Activated CD8-positive, alpha-beta memory T cell treated with anti-CD3 and anti-CD28 coated beads for 4 hours (primary cell): ENCODE measurements around the gene ZACN.

Experiments used
- DNase-seq, 2 donors: peaks; one replicate each; pipeline ENCODE4 v3.0.0-alpha.2; 2020; ENCODE audit warnings: low read depth in 2 of 2

The ZACN gene

DNA sequence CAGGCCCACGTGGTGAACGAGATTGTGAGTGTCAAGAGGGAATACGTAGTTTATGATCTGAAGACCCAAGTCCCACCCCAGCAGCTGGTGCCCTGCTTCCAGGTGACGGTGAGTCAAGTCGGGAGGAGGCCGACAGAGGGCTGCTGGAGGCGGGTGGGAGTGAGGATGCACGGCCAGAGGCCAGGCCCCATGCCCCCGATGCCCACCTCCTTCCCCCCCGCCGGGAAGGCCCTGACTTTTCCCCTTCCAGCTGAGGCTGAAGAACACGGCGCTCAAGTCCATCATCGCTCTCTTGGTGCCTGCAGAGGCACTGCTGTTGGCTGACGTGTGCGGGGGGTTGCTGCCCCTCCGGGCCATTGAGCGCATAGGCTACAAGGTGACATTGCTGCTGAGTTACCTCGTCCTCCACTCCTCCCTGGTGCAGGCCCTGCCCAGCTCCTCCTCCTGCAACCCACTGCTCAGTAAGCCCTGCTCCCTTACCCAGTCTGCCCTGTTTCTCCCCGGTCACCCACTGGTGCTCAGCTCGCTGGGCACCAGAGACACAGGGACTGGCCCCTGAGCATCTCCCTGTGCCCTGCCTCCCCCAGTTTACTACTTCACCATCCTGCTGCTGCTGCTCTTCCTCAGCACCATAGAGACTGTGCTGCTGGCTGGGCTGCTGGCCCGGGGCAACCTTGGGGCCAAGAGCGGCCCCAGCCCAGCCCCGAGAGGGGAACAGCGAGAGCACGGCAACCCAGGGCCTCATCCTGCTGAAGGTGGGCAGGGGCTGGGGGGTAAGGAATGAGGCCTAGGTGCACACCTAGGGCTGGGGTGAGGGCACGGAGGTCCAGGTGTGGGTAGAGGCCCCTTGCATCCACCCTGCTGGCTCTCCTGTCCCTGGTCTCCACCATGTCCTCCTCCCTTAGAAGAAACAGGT is 2.6 kb downstream of the ZACN start:
- no peak for DNase-seq

DNA sequence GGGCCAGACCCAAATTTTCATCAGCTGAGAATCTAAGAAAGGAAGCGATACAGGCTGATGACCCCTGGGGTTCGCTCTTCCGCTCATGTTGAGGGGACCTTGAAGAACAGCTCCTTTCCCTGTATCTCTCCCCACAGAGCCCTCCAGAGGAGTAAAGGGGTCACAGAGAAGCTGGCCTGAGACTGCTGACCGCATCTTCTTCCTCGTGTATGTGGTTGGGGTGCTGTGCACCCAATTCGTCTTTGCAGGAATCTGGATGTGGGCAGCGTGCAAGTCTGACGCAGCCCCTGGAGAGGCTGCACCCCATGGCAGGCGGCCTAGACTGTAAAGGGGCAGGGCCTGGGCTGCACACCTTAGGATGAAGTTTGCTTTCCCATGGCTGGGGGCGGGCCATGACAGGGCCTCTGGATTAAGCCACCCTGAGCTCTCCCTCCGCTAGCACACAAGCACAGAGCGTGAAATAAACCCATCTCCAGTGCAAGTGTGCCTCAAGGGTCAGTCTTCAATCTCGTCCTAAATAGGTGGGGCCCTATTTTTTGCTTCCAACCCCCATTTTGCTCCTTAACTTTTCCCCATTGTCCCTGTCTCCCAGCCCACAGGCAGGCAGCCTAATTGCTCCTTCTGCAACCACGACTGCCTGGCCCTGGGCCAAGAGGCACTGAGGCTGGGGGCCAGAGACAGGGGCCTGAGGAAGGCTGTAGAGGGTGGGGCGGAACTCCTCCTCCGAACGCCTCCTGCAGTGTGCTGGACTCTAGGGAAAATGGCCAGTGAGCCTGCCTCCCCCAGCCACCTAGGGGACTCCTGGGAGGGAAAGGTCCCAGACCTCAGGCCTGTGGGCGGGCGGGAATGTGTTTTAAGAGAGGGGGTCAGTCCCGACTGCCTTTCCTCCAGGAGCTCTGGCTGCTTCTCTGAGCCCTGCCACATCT is 3.6 kb downstream of the ZACN start:
- no peak for DNase-seq

DNA sequence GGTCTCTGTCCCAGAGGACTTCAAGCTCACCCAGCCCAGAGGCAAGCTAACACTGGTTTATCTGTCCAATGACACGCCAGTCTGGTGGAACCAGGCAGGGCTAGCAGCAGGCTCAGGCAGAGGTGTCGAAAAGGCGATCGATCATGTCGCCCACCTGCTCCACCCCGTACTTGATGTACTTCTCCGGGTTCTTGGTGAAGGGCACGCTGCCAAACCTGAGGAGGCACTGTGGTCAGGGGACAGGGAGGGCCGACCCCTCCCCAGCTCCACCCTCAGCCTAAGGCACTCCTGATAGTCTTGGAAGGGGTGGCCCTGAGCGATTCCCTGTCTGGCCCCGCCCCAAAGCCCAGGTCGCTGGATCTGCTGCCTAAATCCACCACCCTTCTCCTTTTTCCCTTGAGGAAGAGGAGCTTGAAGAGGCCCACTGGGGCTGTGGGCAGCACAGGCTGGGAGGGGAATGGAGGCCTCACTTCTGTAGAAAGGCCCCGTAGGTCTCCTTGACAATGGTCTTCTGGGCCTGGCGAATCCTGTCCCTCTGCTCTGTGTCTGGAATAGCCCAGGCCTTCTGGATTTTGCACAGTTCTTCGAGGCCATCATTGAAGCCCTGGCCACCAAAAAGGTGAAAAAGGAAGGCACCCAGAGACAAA is 4.7 kb downstream of the ZACN start:
- DNase-seq: no peak

DNA sequence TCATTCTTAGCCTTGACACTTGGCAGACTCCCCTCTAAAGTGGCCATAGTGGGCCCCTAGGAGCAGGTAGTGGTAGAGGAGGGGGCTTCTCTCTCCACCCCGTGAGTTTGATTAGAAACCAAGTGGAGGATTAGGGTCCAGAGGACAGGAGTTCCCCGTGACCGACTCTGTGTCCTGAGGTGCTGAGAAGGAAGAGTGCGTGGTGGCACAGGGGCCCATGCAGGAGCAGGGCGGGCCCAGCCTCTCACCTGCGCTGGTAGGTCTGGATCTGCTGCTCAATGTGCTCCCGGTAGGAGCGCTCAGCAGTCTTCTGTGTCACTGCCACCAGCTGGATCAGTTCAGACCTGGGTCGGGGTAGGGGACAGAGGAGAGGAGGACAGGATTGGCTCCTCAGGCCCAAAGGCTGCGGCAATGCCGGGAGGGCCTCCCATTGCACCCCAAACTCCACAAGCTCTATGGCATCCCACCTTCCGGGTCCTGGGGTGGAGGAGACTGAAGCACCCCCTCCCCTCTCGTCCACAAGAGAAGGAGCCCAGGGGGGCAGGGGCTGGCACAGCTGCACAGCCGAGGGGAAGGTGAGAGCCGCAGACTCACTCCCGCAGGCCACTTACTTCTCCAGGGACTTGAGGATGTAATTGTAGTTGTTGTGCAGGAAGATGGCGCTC is 6.2 kb downstream of the ZACN start:
- no peak for DNase-seq

DNA sequence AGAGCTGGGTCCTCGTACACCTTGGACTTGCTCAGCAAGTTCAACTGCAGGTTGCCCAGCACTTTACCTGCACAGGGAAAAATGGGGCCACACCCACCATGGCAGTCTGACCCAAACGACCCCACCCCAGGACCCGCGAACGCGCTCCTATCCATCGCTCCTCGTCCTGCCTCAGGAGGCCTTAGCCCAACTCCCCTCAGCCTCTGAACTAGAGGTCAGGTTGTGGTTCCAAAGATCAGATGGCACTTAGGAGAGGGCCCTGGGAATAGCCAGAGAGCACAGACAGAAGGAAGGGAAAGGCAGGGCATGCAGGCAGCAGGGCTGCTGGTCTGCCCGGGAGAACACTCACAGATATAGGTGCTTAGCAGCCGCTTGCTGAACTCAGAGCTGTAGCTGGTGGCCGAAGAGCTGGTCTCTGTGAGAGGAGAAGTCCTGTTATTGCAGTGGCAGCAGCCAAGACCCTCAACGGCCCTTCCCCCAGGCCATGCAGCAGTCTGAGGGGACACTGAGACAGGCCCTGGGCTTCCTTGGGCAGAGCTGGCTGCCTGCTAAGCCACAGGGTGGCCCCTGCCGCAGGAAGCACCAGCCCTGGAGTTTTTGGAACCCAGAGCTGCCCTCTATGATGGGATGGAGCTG is 6.9 kb downstream of the ZACN start:
- DNase-seq: no peak

DNA sequence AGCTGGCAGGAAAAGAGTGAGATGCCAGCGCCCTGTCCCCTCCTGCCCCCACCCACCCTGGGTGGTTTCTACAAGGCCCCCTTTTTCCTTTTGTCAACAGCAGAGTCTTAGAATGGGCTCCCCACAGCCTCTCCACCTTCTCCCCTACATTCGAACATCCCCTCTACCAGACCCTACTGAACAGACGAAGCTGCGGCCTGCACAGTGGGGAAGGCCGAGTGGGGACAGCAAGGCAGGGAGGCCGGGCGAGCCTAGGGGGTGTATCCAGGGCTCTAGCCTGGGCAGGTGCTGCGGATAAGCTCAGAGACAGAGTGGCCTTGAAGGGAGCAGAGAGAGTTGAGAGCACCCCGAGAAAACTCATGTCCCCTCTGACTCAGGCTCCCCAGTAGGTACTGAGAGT is 7.4 kb downstream of the ZACN start:
- no peak for DNase-seq

DNA sequence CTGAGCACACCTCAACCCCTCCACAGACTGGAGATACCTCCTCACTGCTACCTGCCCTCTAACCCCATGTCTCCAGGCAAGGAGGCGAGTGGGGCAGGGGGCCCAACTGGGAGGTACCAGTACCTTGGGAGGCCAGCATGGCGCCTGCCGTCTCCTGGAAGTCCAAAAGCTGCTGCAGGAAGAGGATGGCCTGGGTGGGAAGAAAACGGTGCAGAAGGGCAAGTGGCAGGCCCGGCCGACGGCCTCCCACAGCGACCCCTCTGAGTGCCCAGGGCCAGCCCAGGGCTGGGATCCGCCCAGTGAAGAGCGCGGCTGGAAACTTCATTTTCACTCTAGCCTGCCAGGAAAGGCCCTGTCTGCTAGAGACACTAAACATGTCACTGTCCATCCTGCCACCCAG is 8.5 kb downstream of the ZACN start:
- no peak for DNase-seq

DNA sequence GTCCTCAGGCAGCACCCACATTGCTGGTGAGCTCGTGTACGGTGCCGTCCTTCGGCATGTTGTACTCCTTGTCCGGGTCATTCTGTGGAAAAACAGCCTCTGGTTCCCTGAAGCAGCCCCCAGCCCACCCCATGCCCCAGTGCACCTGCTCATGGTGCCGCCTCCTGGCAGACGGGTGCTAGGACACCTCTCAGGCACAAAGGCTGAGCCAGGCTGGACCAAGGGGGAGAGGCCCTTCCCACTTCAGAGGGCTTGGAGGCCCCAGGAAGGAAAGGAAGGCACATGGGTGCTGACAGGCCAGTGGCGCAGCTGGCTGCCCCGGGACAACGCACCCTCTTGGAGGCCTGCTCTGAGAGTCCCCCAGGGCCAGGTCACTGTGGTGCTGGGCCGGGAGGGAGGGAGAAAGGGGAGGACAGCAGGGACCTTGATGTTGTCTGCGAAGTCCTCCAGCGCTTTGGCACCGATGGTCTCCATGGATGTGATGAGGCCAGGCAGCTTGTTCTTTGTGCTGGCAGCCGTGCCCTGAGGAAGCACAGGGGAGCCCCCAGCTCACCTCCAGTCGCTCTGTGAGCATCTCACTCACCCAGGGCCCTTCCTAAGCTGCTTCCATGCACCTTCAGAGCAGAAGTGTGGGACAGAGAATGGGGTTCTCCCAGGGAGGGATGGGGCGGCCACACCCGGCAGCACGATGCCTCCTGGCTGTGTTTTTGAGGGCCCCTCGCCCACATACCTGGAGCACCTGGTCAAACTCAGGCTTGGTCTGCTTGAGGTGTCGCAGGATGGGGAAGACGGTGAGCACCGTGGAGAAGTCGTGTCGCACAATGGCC is 9.3 kb downstream of the ZACN start:
- no peak for DNase-seq

DNA sequence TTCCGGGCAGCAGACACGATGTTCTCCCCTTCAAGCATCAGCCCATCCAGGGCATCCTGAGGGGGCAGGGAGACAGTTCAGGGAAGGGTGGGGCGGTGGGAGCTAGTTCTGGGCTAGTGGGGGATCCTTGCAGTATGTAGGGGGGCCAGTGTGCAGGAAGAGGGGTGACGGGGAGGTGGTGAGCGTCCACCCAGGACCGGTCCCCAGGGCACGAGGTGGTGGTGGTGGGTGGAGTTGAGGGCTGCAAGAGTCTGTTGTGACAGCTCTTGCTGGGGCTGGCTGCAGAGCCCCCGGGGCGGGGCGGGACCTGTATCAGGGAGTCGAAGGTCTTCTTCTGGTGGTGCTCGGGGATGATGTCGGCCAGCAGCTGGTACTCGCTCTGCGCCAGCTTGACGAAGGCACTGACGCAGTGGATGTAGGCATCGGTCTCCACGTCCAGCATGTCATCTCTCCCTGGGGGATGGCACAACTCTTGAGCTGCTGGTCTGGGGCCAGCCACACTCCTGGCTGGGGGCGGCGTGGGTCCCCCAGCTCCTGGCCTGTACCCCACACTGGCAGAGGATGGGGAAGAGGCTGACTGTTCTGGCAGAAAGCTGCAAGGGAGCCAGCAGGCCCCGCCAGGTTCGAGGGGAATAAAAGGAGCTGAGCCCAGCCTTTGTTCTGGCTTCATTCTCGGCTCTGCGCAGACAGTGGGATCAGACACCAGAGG is 10.0 kb downstream of the ZACN start:
- DNase-seq: no peak

DNA sequence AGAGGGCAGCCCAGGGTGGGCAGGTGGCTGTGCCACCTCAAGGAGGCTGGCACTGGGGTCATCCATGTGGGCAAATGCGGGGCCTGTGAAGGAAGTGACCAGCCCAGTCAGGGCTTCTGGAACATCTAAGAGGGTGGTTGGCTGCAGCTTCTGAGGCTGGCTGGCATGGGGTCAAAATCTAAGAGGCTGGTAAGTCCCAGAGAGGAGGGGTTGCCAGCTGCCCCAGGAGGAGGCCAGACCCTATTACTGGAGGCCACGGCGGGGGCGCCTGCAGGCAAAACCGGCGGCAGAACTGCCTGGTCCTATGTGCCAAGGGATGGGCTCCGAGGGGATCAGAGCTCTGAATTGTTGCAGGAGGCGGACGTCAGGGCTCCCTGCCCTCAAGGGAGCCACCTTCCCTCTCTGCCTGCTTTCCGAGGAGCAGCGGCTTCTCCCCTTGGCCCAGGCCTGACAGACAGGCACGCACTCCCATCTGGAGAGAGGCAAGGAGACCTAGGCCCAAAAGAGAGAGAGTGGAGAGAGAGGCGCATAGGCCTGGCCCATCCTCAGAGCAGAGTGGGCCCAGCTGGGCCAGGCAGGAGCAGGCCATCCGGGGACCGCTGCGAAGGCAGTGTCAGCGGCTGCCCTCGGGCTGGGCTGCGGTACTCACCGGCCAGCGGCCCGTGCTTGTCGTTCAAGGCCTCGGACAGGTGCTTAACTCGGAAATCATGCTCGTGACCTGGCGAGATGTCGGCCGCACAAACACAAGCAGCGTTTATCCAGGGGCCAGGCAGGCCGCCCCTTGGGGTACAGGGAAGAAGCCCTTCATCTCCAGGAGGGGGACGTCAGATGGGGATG is 10.9 kb downstream of the ZACN start:
- DNase-seq: no peak

DNA sequence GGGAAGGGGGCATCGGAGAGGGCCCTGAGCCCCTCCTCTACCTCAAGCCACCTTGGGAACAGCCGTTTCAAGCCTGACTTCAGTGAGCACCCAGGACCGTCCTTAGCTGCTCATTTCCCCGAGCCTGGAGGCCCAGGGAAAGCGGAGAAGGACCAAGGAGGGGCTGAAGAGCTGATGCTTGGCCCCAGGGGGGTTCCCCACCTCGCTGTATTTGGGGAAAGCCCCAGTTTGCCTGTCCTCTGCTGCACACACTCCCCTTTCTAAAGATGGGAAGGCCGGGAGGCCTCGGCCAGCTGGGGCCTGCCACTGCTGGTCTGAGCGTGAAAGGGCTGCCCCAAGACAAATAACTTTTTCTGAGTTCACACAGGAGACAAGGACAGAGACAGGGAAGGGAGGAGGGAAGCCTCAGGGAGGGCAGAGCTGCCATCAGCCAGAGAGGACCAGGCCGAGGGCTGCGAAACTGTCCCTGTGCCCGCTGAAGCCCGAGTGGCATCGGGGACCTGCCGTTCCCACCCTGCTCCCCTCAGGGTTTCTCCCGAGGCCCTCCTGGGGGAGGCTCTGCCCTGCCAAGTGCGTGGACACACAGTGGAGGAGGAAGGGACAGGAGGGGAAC is 11.6 kb downstream of the ZACN start:
- DNase-seq: no peak

DNA sequence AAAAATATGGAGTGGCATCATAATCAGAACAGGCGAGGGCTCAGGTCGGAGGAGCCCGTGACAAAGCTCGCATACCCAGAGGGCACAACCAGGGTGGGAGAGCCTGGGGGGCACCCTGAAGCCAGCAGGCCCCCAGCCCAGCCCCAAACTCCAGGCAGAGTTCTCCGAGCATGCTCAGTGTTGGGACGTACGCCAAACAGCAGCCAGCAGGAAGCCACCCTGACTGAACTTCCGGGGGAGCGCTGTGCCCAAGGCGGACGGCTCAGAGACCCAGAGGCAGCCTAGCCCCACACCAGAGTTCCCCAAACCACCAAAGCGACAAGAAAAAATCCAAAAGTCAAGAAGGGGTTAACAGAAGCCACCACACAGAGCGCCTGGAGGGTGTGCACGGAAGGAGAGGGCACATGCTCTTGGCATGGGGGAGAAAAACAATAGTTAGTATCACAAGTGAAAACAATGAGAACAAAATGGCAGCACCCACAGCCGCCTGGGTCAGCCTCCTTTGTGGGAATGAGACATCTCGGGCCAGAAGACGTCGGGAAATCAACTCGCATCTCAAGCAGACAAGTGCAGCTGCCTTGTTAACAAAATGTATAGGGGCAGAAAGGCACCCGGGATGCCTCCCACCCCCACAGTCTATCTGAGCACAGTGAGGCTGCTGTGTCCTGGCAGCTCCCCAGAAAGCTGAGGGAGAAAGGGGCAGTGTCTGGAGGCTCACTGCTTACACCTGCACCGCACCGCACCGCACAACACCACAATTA is 12.7 kb downstream of the ZACN start:
- DNase-seq: no peak

DNA sequence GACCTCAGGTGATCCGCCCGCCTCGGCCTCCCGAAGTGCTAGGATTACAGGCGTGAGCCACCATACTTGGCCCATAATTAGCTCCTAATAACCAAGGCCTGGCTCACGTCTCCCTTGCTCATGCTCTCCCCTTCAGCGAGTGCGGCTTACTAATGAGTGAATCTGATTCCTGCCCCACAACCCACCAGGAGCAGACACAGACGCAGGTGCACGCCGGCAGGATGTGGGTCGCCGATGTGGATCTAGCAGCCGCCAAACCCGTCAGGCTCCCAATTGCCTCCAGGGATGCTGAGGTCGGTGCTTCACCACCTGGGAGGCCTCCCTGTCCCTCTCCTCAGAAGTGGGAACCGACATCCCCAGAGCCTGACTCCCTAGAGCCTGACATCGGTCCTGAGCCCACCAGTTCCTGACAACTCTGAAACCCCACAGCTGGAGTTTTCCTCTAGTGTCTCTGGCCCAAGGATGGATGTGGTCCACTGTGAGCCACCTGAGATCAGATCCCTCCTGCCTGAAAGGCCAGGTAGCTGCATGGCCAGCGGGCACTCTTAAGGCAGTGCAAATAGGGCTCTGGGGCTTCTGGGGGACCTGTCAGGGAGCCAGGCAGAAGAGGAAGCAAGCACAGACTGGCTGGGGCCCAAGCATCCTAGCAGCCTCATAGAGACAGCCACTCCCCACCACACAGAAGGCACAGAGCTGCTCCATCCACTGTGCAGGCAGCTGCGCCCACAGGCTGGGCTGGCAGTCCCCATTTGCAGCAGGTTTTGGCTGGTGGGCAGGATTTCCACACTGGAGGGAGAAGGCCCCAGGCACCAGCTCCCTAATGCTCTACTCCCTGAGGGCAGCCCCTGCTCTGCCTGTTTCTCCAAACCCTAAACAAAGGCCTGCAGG is 13.8 kb downstream of the ZACN start:
- no peak for DNase-seq

DNA sequence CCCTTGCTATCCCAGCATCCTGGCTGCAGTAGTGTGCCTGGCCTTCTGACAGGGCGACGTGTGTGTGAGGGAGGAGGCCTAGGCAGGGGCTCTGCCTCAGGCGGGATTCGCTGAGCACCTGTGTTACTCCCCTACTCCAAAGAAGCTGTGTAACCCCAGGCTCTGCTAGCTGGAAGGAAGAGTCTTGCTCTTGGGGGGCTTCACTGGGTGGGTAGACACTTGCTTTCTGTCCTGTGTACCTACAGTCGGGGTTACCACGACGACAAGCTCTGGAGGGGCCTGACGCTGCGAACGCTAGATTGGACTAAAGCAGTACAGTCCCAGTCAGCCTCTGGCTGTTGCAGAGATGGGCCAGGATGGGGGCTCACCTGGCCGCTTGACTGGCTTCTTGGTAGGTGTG is 15.1 kb downstream of the ZACN start:
- DNase-seq: no peak

DNA sequence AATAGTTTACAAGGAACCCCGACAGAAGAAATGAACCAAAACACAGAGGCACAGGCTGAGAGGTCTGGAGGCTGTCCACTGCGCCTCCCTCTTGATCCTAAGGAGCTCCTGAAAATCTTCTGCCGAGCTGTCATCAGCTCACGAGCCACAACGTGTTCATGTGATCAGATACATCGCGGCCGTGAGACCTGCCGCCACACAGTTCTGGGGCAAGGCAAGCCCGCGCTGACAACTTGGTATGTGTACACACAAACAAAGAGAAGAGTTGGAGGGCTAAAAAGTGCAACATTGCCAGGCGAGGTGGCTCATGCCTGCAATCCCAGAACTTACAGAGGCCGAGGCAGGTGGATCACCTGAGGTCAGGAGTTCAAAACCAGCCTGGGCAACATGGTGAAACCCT is 17.0 kb downstream of the ZACN start:
- DNase-seq: no peak

DNA sequence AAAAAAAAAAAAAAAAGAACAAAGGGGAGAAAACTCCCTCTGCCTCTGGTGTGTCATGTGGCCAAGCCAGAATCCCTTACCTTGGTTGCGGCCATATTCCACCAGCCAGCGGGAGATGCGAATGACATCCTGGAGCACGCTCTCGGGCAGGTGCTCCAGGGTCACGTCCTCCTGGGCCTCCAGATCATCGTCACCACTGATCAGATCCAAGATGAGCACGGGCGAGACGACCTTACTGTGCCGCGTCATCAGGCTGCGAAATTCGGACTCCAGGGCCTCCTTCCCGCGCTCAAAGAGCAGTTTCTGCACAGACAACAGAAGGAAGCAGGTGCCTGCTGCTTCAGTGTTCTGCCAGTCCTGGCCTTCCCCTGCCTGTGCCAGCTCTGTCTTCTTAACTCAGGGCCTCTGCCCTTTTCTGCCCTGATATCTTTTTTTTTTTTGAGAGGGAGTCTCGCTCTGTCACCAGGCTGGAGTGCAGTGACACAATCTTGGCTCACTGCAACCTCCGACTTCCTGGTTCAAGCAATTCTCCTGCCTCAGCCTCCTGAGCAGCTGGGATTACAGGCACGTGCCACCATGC is 18.8 kb downstream of the ZACN start:
- no peak for DNase-seq
